GM19468 (cell line): ENCODE measurements around the gene ZNF436.
"Not testable (repeated sequence)": the region's sequence is repeated elsewhere in the genome, so short reads cannot be mapped to it uniquely, and the experiment has no call there.

ENCODE experiments used
- ATAC-seq: cut with Tn5 transposase; IDR thresholded peaks from one replicate; pipeline ENCODE4 v1.9.1; 2021; ENCODE audit warnings: mild to moderate bottlenecking, moderate library complexity, moderate number of reproducible peaks; ENCODE audit not compliant: unreplicated experiment; ENCODE audit errors: extremely low read depth

Gene ZNF436

GRCh38 chr1:23393706-23394105, 24.1 kb upstream of the ZNF436 start:
- no peak for ATAC-seq

DNA sequence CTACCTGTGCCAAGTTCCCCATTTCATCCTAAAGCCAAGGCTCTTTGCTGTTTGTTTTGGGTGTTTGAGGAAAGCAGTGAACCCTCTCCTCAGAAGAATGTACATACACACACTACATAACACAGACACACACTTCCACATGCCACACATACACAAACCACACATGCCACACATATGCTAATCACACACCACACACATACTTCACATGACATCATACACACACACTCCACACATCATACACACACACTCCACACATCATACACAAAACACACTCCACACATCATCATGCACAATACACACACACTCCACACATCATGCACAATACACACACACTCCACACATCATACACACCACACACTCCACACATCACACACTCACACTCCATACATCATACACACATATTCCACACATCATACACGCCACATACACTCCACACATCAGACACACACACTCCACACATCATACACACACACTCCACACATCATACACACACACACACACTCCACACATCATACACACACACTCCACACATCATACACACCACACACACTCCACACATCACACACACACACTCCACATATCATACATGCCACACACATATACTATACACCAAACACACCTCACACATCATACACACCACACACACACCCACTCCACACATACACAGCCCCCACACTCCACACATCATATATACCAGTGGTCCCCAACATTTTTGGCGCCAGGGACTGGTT, 22.7 kb upstream of the ZNF436 start:
- no peak for ATAC-seq

DNA sequence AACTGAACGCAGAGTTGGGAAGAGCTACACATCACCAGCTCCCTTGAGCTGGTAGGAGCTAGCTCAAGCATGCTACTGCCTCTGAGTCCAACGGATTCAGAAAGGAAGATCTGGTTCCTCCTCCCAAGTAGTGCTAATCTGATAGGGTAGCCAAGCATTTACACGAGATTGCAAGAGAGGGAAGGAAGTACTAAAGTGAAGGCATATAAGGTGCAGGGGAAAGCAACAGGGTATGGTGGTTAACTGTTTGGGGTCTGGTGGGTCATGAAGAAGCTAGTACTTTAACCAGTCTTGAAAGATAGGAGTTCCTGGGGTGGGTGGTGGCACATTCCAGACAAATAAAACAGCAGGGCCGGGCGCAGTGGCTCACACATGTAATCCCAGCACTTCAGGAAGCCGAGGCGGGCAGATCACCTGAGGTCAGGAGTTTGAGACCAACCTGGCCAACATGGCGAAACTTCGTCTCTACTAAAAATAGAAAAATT, 20.2 kb upstream of the ZNF436 start:
- ATAC-seq, result no peak

- ATAC-seq, result no peak
These were observed 17.9 kb upstream of the ZNF436 start for GRCh38 chr1:23387494-23387893.

DNA sequence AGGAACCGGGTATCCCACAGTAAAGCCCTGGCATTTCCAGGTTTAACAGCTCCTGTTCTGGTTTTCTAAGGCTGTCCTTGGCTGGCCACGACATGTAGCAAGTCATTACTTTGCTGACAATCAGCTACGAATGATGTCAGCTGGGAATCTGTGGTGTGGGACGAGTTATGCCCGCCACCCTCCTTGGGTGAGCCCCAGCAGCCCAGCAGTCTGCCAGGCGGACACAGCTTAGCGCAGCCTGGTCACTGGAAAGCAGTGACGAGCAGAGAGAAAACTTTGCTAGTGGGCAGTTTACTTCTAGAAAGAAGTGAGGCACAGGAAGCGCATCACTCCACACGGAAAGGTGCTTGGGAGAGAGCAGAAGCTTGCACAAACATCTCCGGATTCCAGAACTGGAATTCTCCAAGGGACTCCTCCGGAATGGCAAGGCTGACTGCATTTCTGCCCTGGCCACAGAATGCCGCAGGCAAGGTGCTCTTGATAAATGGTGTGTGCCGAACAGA, 15.5 kb upstream of the ZNF436 start:
- no peak for ATAC-seq

- no peak for ATAC-seq
These were observed 14.8 kb upstream of the ZNF436 start for GRCh38 chr1:23384312-23385058.

GRCh38 chr1:23383577-23384311, 14.1 kb upstream of the ZNF436 start:
- no peak for ATAC-seq

GRCh38 chr1:23381233-23381885, 11.7 kb upstream of the ZNF436 start:
- no peak for ATAC-seq

DNA sequence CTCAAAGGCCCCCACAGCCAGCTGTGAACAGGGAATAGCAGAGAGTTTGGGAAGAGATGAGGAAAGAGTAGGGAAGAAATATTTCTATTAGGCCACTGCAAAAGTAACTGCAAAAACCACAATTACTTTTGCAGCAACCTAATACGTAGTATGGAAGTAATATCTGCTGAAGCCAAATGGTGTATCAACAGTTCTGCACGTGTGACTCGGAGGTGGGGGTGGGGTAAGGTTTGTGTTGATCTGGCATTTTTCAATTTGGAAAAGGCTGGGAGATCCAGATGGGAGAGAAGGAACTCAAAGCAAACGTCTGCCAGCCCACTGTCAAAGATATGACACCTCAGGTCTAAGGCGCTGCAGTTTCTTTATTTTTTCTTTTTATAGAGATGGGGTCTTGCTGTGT, 11.1 kb upstream of the ZNF436 start:
- ATAC-seq, result no peak

DNA sequence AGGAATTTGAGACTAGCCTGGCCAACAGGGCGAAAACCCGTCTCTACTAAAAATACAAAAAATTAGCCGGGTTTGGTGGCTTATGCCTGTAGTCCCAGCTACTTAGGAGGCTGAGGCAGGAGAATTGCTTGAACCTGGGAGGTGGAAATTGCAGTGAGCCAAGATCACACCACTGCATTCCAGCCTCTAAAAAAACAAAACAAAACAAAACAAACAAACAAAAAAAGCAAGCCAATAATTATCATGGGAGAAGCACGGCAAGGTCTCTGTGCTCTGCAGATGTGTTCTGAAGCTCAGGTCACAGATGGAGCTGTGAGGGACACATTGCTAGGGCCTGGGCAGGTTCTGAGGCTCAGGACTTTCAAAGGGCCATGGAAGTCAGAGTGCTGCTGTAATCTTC, 10.6 kb upstream of the ZNF436 start:
- not testable (repeated sequence) for ATAC-seq

DNA sequence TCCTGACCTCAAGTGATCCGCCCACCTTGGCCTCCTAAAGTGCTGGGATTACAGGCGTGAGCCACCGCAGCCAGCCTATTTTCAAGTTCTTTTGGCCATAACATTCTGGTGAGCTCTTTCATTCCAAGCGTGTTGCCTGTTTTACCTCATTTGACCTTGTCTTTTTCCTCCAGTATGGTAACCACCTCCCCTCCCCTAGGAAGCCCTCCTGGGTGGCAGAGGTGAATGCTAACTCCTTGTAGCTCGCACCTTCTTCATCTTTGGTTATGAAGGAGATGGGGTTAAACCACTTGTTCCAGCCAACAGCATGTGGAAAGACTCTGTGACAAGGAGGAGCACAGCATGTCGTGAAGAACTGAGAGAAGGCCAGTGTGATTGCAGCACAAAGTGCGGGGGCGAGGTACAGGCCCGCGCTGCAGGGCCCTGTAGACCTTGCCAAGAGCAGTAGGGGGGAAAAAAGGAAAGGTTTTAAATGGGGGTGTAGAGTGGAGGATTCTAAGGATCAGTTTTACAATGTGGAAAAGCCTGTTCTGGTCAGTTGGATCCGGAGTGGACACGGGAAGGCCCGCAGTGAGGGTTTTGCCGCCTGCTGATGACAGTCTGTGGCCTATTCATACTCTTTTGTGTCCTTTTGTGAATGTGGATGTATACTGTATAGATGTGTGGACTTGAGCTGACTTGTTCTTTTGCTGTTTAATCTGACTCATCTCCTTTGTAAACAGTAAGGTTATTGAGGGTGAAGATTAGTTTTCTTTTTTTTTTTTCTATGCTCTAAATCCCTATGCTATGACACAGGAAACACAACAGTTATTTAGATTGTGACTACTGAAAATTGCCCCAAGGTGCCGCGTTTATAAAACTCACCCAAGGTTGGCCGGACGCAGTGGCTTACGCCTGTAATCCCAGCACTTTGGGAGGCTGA, 7.5 kb upstream of the ZNF436 start:
- no peak for ATAC-seq

GRCh38 chr1:23374079-23374735, 4.6 kb upstream of the ZNF436 start:
- not testable (repeated sequence) for ATAC-seq

GRCh38 chr1:23371987-23372880, 2.6 kb upstream of the ZNF436 start:
- no peak for ATAC-seq

- ATAC-seq, result no peak
These were observed 1.3 kb upstream of the ZNF436 start for GRCh38 chr1:23370709-23371584.

GRCh38 chr1:23370330-23370708, 683 bp upstream of the ZNF436 start:
- no peak for ATAC-seq

DNA sequence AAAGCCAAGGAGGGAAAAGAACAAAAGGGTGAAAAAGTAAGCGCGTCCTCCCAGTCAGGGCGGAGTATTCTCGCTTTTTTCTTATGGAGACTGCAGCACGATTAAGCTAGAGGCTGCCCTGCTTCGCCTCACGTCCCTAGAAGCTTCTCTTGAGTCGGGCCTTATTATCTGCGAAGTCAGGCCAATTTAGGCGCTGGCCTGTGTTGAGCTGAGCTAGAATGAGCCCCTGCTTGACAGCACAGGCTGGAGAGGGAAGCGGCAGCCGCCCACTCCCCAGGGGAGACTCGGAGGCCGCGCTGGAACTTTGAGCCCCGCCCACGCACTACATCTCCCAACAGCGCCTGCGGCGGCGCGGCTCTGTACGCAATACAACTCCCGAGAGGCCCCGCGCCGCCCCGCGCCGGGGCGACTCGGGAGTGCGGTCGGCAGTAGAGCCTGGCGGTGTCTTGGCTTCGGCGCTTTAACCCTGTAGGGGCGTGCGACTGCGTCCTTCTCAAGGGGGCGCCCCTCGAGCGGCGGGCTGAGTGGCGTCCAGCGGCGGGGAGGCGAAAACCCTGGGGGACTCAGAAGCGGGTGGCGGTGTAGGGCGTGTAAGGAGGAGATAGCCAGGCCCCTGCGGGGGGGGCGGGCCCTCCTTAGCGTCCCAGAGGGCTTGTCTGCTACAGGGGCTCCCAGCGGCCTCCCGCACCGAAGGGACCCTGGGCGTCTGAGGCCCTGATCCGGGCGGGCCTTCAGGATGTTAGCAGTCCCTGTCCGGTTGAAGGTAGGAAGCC, 888 bp downstream of the ZNF436 start:
- no peak for ATAC-seq
